C4-2B (cell line): Measurements from ENCODE around the gene GALNT9.

Source experiments
- H3K27ac ChIP-seq: fragments of 450-650 bp; 2 replicates; pipeline ENCODE4 v1.5.1; 2017
- ZFX ChIP-seq: fragments of 450-650 bp; IDR thresholded peaks from 2 replicates; pipeline ENCODE4 v1.6.1; 2017
- TF ChIP-seq, protein P1 (sequence below): fragments of 450-650 bp; conservative IDR thresholded peaks from 2 replicates; pipeline ENCODE4 v1.5.1; 2017; ENCODE audit warnings: mild to moderate bottlenecking

GALNT9 gene

DNA sequence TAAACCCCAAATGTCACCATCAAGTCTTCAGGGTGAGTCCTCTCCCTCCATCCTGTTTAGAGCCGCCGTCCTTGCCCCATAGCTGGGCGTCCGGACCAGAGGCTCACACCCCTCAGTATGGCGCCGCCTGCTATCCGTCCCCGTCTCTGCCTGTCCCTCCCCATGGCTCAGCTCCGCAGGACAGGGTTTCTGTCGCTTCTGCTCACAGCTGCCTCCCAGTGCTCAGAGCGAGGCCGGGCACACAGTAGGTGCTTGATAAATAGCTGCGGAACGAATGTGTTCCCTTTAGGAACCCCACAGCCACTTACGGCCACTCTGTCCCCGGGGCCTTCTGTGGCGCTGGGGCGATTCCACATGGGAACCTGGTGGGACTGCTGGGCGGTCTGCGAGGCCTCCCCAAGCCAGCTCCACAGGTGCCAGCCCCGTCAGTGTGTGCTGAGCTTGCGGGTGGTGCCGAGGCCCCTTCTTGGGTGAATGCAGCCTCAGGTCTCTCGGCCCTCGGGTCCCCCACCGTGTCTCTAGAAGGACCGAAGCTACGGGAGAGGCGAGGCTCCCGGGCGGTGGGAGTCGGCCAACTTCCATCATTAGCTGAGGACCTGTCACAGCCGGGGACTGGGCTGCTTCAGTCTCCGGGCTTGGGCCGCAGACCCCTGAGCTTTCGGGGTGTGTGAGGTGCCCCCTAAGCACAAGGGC, 122.2 kb downstream of the GALNT9 start:
- no peak overlapping the region for H3K27ac ChIP-seq
- TF ChIP-seq ZFX: no peak
- TF ChIP-seq, protein P1, sequence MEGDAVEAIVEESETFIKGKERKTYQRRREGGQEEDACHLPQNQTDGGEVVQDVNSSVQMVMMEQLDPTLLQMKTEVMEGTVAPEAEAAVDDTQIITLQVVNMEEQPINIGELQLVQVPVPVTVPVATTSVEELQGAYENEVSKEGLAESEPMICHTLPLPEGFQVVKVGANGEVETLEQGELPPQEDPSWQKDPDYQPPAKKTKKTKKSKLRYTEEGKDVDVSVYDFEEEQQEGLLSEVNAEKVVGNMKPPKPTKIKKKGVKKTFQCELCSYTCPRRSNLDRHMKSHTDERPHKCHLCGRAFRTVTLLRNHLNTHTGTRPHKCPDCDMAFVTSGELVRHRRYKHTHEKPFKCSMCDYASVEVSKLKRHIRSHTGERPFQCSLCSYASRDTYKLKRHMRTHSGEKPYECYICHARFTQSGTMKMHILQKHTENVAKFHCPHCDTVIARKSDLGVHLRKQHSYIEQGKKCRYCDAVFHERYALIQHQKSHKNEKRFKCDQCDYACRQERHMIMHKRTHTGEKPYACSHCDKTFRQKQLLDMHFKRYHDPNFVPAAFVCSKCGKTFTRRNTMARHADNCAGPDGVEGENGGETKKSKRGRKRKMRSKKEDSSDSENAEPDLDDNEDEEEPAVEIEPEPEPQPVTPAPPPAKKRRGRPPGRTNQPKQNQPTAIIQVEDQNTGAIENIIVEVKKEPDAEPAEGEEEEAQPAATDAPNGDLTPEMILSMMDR: no peak

DNA sequence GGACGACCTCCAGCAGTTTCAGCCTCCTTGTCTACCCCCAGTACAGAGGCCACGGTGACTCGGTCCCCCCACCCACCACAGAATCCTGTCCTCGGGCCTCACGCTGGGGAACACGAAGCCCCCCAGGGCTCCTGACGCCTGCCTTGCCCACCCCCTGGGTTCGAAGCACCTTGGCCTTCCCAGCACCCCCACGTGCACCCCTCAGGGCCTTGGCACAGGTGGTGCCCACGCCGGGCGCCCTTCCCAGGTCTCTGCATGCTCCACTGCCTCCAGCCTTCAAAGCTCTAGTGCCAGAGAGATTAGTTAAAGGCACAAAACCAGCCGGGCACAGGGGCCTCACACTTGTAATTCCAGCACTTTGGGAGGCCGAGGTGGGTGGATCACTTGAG, 123.3 kb downstream of the GALNT9 start:
- TF ChIP-seq, protein P1: no peak
- TF ChIP-seq ZFX: no peak

DNA sequence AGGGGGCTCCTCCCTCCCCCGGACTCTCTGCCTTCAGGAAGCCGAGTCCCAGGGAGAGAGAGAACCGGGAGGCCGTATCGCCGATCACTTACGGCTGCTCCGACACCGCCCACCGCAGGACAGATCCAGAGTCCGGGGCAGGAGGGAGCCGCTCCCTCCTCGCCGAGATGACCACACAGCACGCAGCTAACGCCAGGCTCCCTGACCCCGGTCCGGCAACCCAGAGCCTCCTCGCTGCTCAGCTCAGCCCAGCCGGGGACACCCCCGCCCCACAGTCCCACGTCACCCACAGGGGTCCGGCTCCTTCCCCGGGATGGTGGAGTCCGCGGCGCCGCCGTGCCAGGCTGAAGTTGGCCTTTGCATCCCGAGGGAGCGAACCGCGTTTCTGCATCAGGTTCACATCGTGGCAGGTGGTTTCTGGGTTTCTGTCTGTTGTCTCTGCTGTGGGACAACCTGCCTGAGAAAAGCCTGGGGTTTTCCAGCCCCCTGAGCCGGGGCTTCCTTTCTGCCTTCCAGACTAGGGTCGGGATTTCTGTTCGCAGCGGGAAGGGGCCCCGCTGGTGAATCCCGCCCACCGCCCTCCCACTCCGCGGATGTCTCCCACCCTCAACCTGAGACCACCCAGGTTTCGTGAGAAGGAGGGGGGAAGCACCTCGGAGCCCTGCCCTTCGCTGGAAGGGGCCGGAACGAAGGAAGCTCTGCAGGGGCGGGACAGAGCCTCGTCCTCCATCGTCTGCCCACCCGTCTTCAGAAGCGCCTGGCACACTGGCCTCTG, 123.9 kb downstream of the GALNT9 start:
- H3K27ac ChIP-seq: no peak overlapping the region
- TF ChIP-seq, protein P1: no peak
- no peak for TF ChIP-seq ZFX

More for the DNA sequence above, 123.3 kb downstream of the GALNT9 start:
- H3K27ac ChIP-seq: no peak overlapping the region

DNA sequence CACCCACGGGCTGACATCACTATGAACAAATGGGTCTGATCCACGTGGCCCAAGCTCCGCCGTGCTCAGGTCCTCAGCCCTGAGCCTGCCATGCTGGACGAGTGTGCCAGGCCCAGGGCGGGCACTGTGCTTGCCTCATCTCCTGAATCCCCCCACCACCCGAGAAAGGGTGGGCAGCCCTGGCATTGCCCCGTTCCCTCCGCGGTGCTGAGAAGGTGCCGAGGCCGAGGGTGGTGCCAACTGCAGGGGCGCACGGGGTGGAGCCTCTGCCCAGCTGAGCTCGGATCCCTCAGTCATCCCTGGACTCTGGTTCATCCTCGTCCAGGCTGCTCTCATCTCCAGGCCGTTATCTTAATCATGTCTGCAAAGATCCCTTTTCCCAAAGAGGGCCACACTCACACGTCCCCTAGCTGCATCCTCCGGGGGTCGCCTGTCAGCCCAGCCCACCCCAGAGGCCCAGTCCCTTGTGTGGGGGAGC, 124.6 kb downstream of the GALNT9 start:
- H3K27ac ChIP-seq: no peak overlapping the region
- TF ChIP-seq, protein P1: no peak
- no peak for TF ChIP-seq ZFX

DNA sequence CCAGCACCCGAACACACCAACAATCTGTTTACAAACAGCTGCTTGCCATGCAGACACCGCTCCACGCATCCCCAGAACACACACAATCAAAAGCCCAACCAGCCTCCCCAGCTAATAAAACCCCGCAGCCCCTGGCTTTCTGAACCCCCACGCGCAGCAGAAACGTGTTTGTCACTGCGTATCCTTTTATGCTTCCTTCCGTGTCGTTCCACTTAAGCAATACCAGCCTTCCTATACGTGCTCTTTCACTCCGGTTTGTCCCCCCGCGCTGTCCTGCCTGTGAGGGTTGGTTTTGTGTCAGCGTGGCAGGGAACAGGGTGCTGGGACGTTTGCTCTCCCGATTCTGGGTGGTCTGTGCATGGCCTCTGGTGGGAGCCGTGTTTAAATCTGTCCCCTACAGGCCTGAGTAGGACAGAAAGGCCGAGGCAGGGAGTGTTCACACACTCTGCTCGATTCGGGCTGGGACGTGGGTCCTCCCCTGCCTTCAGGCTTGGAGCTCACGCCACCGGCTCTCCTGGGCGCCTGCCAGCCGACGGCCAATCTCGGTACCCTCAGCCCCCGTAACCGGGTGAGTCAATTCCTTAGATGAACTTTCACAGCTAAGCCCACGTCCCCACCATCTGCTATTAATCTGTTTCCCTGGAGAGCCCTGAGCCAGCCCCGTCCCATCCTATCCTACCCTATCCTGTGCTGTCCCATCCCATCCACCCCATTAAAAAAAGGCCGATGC, 125.2 kb downstream of the GALNT9 start:
- H3K27ac ChIP-seq: no peak overlapping the region
- TF ChIP-seq ZFX: no peak
- TF ChIP-seq, protein P1: no peak

DNA sequence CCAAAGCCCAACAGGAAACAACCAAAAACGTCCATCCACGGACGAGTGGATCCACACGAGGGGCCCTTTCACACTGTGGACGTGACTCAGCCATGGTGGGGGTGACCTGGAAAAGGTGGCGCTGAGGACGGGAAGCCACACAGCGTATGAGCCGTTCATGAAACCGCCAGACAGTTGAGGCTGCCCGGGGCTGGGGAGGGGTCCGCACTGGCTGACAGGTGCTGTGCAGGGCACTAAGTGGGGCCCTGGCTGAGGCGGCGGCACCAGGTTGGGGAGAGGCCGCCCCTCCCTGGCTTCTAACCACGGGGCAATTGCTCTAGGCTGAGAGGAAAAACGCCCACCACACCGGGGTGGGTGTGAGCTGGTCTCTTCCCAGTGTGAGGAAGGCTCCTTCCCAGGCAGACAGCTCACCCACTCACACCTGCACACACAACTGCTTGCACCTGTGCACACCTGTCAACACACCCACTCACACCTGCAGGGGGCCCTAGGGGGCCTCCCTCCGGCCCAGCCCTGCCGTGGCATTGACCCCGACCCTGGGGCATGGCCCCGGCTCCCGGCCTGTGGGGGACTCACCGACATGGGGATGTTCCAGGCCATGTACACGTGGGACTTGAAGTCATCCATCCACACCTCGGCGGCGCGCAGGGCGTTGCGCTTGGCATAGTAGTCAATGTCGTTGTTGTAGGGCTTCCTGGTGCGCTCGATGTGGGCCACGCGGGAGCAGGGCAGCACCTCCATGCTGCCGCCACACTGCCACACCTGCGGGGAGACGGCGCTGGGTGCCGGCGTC, 126.3 kb downstream of the GALNT9 start:
- H3K27ac ChIP-seq: no peak overlapping the region
- TF ChIP-seq ZFX: no peak
- TF ChIP-seq, protein P1: no peak
